GM21390 (cell line): Measurements from ENCODE around the gene KMT2E.
"Not testable (repeated sequence)": the region's sequence is repeated elsewhere in the genome, so short reads cannot be mapped to it uniquely, and the experiment has no call there.

ENCODE experiments used
- ATAC-seq: cut with Tn5 transposase; IDR thresholded peaks from one replicate; pipeline ENCODE4 v1.9.1; 2021; ENCODE audit not compliant: unreplicated experiment

The KMT2E gene

GRCh38 chr7:105026750-105027149, 12.7 kb downstream of the KMT2E start:
- no peak for ATAC-seq

GRCh38 chr7:105027176-105027853, 13.3 kb downstream of the KMT2E start:
- ATAC-seq: no peak

GRCh38 chr7:105028004-105028403, 14.0 kb downstream of the KMT2E start:
- ATAC-seq: peak; percentile 55

- not testable (repeated sequence) for ATAC-seq
Measured at GRCh38 chr7:105028941-105029340, 14.9 kb downstream of the KMT2E start.

GRCh38 chr7:105030447-105030846, 16.4 kb downstream of the KMT2E start:
- ATAC-seq: no peak

- ATAC-seq: no peak
Measured at GRCh38 chr7:105032553-105033214, 18.7 kb downstream of the KMT2E start.

- no peak for ATAC-seq
Measured at GRCh38 chr7:105035349-105035748, 21.3 kb downstream of the KMT2E start.

GRCh38 chr7:105036217-105037168, 22.5 kb downstream of the KMT2E start:
- ATAC-seq: no peak

GRCh38 chr7:105037319-105037718, 23.3 kb downstream of the KMT2E start:
- no peak for ATAC-seq

- no peak for ATAC-seq
Measured at GRCh38 chr7:105044449-105045070, 30.6 kb downstream of the KMT2E start.

- no peak for ATAC-seq
Measured at GRCh38 chr7:105046414-105046813, 32.4 kb downstream of the KMT2E start.

GRCh38 chr7:105047932-105048331, 33.9 kb downstream of the KMT2E start:
- ATAC-seq: no peak

GRCh38 chr7:105050493-105050892, 36.5 kb downstream of the KMT2E start:
- ATAC-seq: no peak

- ATAC-seq: not testable (repeated sequence)
Measured at GRCh38 chr7:105050899-105051298, 36.9 kb downstream of the KMT2E start.

- no peak for ATAC-seq
Measured at GRCh38 chr7:105055084-105055483, 41.1 kb downstream of the KMT2E start.

GRCh38 chr7:105055621-105056020, 41.6 kb downstream of the KMT2E start:
- ATAC-seq: no peak

- no peak for ATAC-seq
Measured at GRCh38 chr7:105057472-105057871, 43.5 kb downstream of the KMT2E start.

- ATAC-seq: no peak
Measured at GRCh38 chr7:105060437-105060836, 46.4 kb downstream of the KMT2E start.

- no peak for ATAC-seq
Measured at GRCh38 chr7:105060923-105061322, 46.9 kb downstream of the KMT2E start.

- no peak for ATAC-seq
Measured at GRCh38 chr7:105065104-105065503, 51.1 kb downstream of the KMT2E start.

GRCh38 chr7:105067691-105068090, 53.7 kb downstream of the KMT2E start:
- no peak for ATAC-seq
